ENCODE data around the gene RAB11FIP4.

DNA sequence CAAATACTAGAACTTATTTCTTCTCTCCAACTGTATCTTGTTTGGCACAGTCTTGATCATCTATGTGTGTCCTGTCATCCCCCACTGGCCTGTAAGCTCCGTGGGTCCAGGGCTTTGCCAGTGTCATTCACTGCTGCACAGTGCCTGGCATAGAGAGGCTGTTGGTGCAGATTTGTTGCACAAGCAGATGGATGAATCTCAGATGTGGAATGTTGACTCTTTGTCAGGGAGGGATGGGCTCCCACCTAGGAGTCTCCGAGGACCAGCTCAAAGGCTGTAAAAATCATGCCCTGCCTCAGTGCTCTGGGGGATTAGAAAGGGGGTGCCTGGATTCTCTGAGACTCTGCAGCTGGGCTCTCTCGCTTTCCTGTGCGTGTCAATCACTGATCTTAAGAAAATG lies 60.6 kb downstream of the RAB11FIP4 start:
- TF ChIP-seq CTCF (IDR thresholded peaks at IDR 0.05; ENCODE audit: low read depth, low read length, poor library complexity, severe bottlenecking): no peak
- no peak for TF ChIP-seq EZH2phosphoT487 (IDR thresholded peaks at IDR 0.05; ENCODE audit: borderline replicate concordance, low read length)
